ENCODE data around the gene FNDC3B. TPM values are rescaled to one million over a fixed set of nuclear protein-coding genes. Genes with fewer than 3 reads are reported as not detected.

Gene FNDC3B
- total and polyA plus RNA-seq, 3 donors from 2014 or later = 24.2 to 63.5 (median 57.7) TPM

- H3K27me3 ChIP-seq = no peaks in the 10 kb centered on the region
- TF ChIP-seq POLR2A (IDR thresholded peaks at IDR 0.05) = no peak
- TF ChIP-seq CTCF (IDR thresholded peaks at IDR 0.05) = no peak
- H3K36me3 ChIP-seq (ENCODE audit: low read depth, missing control alignments) = no peaks in the 10 kb centered on the region
- intact Hi-C loops (cut with DNase I; ENCODE audit: low total_unique reads) = no loop called here
- WGBS, 2 donors = 56 to 84% methylated on average over 5 of the region's 5 CpGs
- H3K4me3 ChIP-seq = no peak overlapping the region
- DNase-seq = no peak
- no peaks in the 10 kb centered on the region for H3K9me3 ChIP-seq
- peaks cover 27% of the 10 kb centered on the region for H3K4me1 ChIP-seq
- H3K27ac ChIP-seq = no peak overlapping the region
Measured at GRCh38 chr3:172043233-172043632, 3.9 kb downstream of the FNDC3B start.

- TF ChIP-seq CTCF (IDR thresholded peaks at IDR 0.05) (no peak), POLR2A (IDR thresholded peaks at IDR 0.05) (no peak)
- no peaks in the 10 kb centered on the region for H3K36me3 ChIP-seq (ENCODE audit: low read depth, missing control alignments)
- no peak overlapping the region for H3K4me3 ChIP-seq
- peaks cover 23% of the 10 kb centered on the region for H3K4me1 ChIP-seq
- DNase-seq = no peak
- H3K27ac ChIP-seq = no peak overlapping the region
- WGBS, 2 donors = 69 to 78% methylated on average over 5 of the region's 5 CpGs
- no peaks in the 10 kb centered on the region for H3K9me3 ChIP-seq
- no peaks in the 10 kb centered on the region for H3K27me3 ChIP-seq
- intact Hi-C loops (cut with DNase I; ENCODE audit: low total_unique reads) = no loop called here
Measured at GRCh38 chr3:172043766-172044165, 4.4 kb downstream of the FNDC3B start.

GRCh38 chr3:172044833-172045585, 5.6 kb downstream of the FNDC3B start:
- H3K4me3 ChIP-seq = no peak overlapping the region
- intact Hi-C loops (cut with DNase I; ENCODE audit: low total_unique reads) = no loop called here
- no peak overlapping the region for H3K27ac ChIP-seq
- H3K27me3 ChIP-seq = no peaks in the 10 kb centered on the region
- peaks cover 18% of the 10 kb centered on the region for H3K4me1 ChIP-seq
- DNase-seq = no peak
- 42 to 52% methylated on average over 4 of the region's 4 CpGs for WGBS, 2 donors
- no peak for TF ChIP-seq CTCF (IDR thresholded peaks at IDR 0.05)
- no peak for TF ChIP-seq POLR2A (IDR thresholded peaks at IDR 0.05)
- H3K9me3 ChIP-seq = no peaks in the 10 kb centered on the region
- no peaks in the 10 kb centered on the region for H3K36me3 ChIP-seq (ENCODE audit: low read depth, missing control alignments)

GRCh38 chr3:172046268-172046915, 7.0 kb downstream of the FNDC3B start:
- no peaks in the 10 kb centered on the region for H3K9me3 ChIP-seq
- no peak overlapping the region for H3K4me3 ChIP-seq
- no peaks in the 10 kb centered on the region for H3K36me3 ChIP-seq (ENCODE audit: low read depth, missing control alignments)
- H3K4me1 ChIP-seq = peaks cover 18% of the 10 kb centered on the region
- DNase-seq = no peak
- 76 to 86% methylated on average over 4 of the region's 4 CpGs for WGBS, 2 donors
- no peaks in the 10 kb centered on the region for H3K27me3 ChIP-seq
- H3K27ac ChIP-seq = no peak overlapping the region
- TF ChIP-seq POLR2A (IDR thresholded peaks at IDR 0.05) (no peak), CTCF (IDR thresholded peaks at IDR 0.05) (no peak)
- intact Hi-C loops (cut with DNase I; ENCODE audit: low total_unique reads) = no loop called here

All from testis (tissue), 3 donors.